Heart left ventricle (tissue), 16 donors: ENCODE results near the gene RAB5IF. TPM values are rescaled to one million over a fixed set of nuclear protein-coding genes. Genes with fewer than 3 reads are reported as not detected.

ENCODE experiments used
- ATAC-seq, 4 donors: fragments of 200-7000 bp; cut with Tn5 transposase; one replicate each; pipeline ENCODE4 v1.9.1; 2020 to 2022; ENCODE audit warnings: moderate library complexity in 4 of 4, mild to moderate bottlenecking in 3 of 4, moderate number of reproducible peaks in 1 of 4
- DNase-seq, 5 donors: peaks; one replicate each; pipeline ENCODE4 v3.0.0-alpha.2; 2020
- H3K27ac ChIP-seq, 12 donors: fragments of 200-600 bp; sonication (generic) in 4 of 12; one replicate each; pipeline versions ENCODE4 v1.5.0 to v1.8.0; 2016 to 2022; ENCODE audit warnings: mild to moderate bottlenecking in 2 of 12
- H3K27me3 ChIP-seq, 9 donors: fragments of 200-600 bp; sonication (generic) in 2 of 9; one replicate each; pipeline versions ENCODE4 v1.5.1 to v1.8.0; 2016 to 2022; ENCODE audit warnings: mild to moderate bottlenecking in 3 of 9
- H3K36me3 ChIP-seq, 9 donors: fragments of 200-600 bp; sonication (generic) in 2 of 9; one replicate each; pipeline versions ENCODE4 v1.5.0 to v1.8.0; 2018 to 2022; ENCODE audit warnings: mild to moderate bottlenecking in 2 of 9
- H3K4me1 ChIP-seq, 12 donors: fragments of 200-600 bp; sonication (generic) in 4 of 12; one replicate each; pipeline versions ENCODE4 v1.5.0 to v1.8.0; 2016 to 2022; ENCODE audit warnings: mild to moderate bottlenecking in 3 of 12
- H3K4me3 ChIP-seq, 12 donors: fragments of 200-600 bp; sonication (generic) in 4 of 12; one replicate each; pipeline versions ENCODE4 v1.5.0 to v1.8.0; 2017 to 2022; ENCODE audit warnings: mild to moderate bottlenecking in 9 of 12, moderate library complexity in 4 of 12
- H3K9me3 ChIP-seq, 12 donors: fragments of 200-600 bp; sonication (generic) in 4 of 12; one replicate each; pipeline versions ENCODE4 v1.5.0 to v1.8.0; 2016 to 2022; ENCODE audit warnings: mild to moderate bottlenecking in 1 of 12
- POLR2A ChIP-seq, 2 donors: fragments of 450-650 bp; IDR thresholded peaks; one replicate each; pipeline ENCODE4 v1.6.1; 2017; ENCODE audit warnings: antibody characterized with exemption in 2 of 2, mild to moderate bottlenecking in 2 of 2, moderate library complexity in 2 of 2
- WGBS, 4 donors: extraction: QIAGEN DNeasy Blood & Tissue Kit in 2 of 4; methylation state at CpG; one replicate each; pipeline versions ENCODE4 v1.1.5 to v1.1.7; 2013 to 2018; 5-methylcytosine and 5-hydroxymethylcytosine counted together
- intact Hi-C, 10 donors: fragments of 100-400 bp; cut with DNase I; formaldehyde crosslinking; loops; one replicate each; pipeline versions ENCODE4 v1.11.1 to v1.14.2; 2022
- polyA plus RNA-seq, 2 donors: library from polyadenylated mRNA; stranded (reverse); fragments of 200-250 nt; gene quantifications; one replicate each; pipeline ENCODE4 v1.2.3, GENCODE V29; 2013
- total RNA-seq, 9 donors: library from RNA; depleted of rRNA in 2 of 9; stranded (reverse); fragments of >200 nt in 2 of 9; fragmentation: NEBNext Ultra II Directional in 3 of 9; extraction: Animal tissue kit (Norgen Biotek cat#: 25700) in 3 of 9; gene quantifications; one replicate each; pipeline versions ENCODE4 v1.1.0 to v1.2.4, GENCODE V29; 2016 to 2023
- TF ChIP-seq, protein P1 (sequence below), 12 donors: fragments of 200-600 bp; sonication (generic) in 4 of 12; IDR thresholded peaks; one replicate each; pipeline versions ENCODE4 v1.5.0 to v1.8.0; 2018 to 2022; ENCODE audit warnings: antibody characterized with exemption in 12 of 12, mild to moderate bottlenecking in 5 of 12
- donor health status: ischemic (EF 13 %, LVEDD 7.1; RV severe dilation, severe dysfunction).
- donor health status: healthy with polysubstance abuse.
- donor health status: DM: no; HTN: yes; CAD: no.
- donor health status: DM: no; HTN: no; CAD: no.
- donor health status: ischemic (EF 25% LVEDD 6.9; RV normal size, moderate dysfunction).
- donor health status: ischemic (EF 25% LVEDD 5.7; RV mildly dilated, moderate dysfunction).
- donor health status: healthy.
- donor health status: DM: yes; HTN: yes; CAD: no.
- donor health status: ischemic (EF 35%, LVEDD 5.7; RV mildly dilated, moderate dysfunction).
- donor health status: nonischemic (EF 11% LVEDD 7.7; RV severe dilation, severe dysfunction).
- donor health status: DM: yes; HTN: yes; CAD: no.
- donor health status: PGD.
- donor health status: ischemic (EF 29% LVEDD 5.4; RV normal size, mild dysfunction).
- donor health status: nonischemic (EF 23%, LVEDD 6.1; RV moderate dilation, normal function).

RAB5IF gene
- total and polyA plus RNA-seq, 11 donors: 35.5 to 101 (median 63.1) TPM

GRCh38 chr20:36582322-36582721 is 23.3 kb upstream of the RAB5IF start:
- intact Hi-C loops: loop anchor here in 1 of 10 donors (10.0 kb wide), 1 partner anchor 368 kb away; no protein-coding TSS in a partner anchor
- ATAC-seq: no peak
- H3K4me3 ChIP-seq: no peak overlapping the region
- DNase-seq: no peak
- no peaks in the 10 kb centered on the region for H3K4me1 ChIP-seq
- no peaks in the 10 kb centered on the region for H3K27me3 ChIP-seq
- peaks cover 0 to 55% (median 46%) of the 10 kb centered on the region in 9 donors for H3K36me3 ChIP-seq
- H3K9me3 ChIP-seq: no peaks in the 10 kb centered on the region
- TF ChIP-seq, protein P1, sequence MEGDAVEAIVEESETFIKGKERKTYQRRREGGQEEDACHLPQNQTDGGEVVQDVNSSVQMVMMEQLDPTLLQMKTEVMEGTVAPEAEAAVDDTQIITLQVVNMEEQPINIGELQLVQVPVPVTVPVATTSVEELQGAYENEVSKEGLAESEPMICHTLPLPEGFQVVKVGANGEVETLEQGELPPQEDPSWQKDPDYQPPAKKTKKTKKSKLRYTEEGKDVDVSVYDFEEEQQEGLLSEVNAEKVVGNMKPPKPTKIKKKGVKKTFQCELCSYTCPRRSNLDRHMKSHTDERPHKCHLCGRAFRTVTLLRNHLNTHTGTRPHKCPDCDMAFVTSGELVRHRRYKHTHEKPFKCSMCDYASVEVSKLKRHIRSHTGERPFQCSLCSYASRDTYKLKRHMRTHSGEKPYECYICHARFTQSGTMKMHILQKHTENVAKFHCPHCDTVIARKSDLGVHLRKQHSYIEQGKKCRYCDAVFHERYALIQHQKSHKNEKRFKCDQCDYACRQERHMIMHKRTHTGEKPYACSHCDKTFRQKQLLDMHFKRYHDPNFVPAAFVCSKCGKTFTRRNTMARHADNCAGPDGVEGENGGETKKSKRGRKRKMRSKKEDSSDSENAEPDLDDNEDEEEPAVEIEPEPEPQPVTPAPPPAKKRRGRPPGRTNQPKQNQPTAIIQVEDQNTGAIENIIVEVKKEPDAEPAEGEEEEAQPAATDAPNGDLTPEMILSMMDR (IDR thresholded peaks at IDR 0.05): no peak
- no peak for TF ChIP-seq POLR2A (IDR thresholded peaks at IDR 0.05)
- 86 to 91% (median 88%) methylated on average over 4 of the region's 4 CpGs for WGBS, 4 donors
- H3K27ac ChIP-seq: no peak overlapping the region

GRCh38 chr20:36582821-36583220 is 22.8 kb upstream of the RAB5IF start:
- Histone ChIP-seq H3K9me3 (no peaks in the 10 kb centered on the region), H3K36me3 (peaks cover 0 to 56% (median 46%) of the 10 kb centered on the region in 9 donors), H3K27ac (no peak overlapping the region), H3K27me3 (no peaks in the 10 kb centered on the region), H3K4me1 (no peaks in the 10 kb centered on the region), H3K4me3 (no peak overlapping the region)
- 91 to 95% (median 93%) methylated on average over 4 of the region's 4 CpGs for WGBS, 4 donors
- no peak for ATAC-seq
- intact Hi-C loops: loop anchor here in 1 of 10 donors (10.0 kb wide), 1 partner anchor 368 kb away; no protein-coding TSS in a partner anchor
- TF ChIP-seq, protein P1 (IDR thresholded peaks at IDR 0.05): no peak
- TF ChIP-seq POLR2A (IDR thresholded peaks at IDR 0.05): no peak
- DNase-seq: no peak

DNA sequence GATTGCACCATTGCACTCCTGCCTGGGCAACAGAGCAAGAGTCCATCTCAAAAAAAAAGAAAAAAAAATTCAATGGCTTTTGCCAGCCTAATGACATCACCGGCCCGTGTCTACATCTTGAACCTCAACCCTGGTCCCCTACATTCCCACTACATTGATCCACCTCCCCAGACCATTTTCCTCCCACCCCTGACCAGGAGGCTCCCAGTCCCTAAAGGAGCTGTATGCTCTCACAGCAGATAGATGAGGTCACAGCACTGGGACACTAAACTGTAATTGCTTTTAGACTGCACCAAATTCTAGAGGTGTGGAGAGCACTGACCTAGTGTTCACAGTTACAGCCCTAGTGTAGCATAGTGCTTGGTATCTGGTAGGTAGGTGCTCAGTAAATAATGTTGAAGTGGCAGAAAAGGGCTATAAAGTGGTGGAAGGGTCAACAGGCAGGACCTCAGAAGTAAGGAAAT is 21.5 kb upstream of the RAB5IF start:
- H3K4me3 ChIP-seq: no peak overlapping the region
- 82 to 91% (median 89%) methylated on average over 2 of the region's 2 CpGs for WGBS, 4 donors
- H3K36me3 ChIP-seq: peaks cover 0 to 51% (median 41%) of the 10 kb centered on the region in 9 donors
- ATAC-seq: no peak
- no peak for DNase-seq
- H3K4me1 ChIP-seq: no peaks in the 10 kb centered on the region
- no peak overlapping the region for H3K27ac ChIP-seq
- intact Hi-C loops: loop anchor here in 1 of 10 donors (10.0 kb wide), 1 partner anchor 369 kb away; no protein-coding TSS in a partner anchor
- no peaks in the 10 kb centered on the region for H3K9me3 ChIP-seq
- TF ChIP-seq, protein P1 (IDR thresholded peaks at IDR 0.05): no peak
- no peak for TF ChIP-seq POLR2A (IDR thresholded peaks at IDR 0.05)
- no peaks in the 10 kb centered on the region for H3K27me3 ChIP-seq

DNA sequence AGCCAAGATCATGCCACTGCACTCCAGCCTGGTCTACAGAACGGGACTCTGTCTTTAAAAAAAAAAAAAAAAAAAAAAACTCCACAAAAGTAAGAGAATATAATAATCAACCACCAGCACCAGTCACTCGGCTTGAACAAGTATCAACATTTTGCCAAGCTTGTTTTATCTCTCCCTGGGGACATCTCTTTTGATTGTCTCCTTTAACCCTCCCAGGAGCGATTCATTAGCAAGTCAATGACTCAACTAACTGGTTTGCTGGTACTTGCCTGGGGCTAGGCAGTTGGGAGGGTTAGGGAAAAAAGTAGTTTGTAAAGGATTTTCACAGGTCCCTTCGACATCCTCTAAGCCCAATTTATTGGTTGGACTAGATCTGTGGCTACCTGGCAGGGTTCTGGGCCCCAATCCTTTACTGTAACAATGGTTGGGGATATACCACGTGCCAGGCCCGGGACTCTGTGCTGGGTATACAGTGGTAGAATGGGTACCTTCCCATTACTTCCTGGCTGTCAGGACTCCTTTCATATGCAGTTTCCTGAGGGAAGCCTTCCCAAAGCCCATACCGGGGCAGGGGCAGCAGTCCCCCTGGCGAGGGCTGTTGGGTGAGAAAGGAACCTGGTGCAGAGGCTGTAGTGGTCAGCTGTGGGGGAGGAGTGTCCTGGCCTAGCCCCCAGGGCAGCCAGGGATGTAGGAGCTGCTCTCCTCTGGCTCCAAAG is 20.0 kb upstream of the RAB5IF start:
- intact Hi-C loops: loop anchor here in 1 of 10 donors (10.0 kb wide), 1 partner anchor 371 kb away; no protein-coding TSS in a partner anchor
- Histone ChIP-seq H3K4me3 (no peak overlapping the region), H3K27ac (no peak overlapping the region), H3K4me1 (no peaks in the 10 kb centered on the region), H3K36me3 (peaks cover 0 to 44% (median 30%) of the 10 kb centered on the region in 9 donors), H3K9me3 (no peaks in the 10 kb centered on the region), H3K27me3 (no peaks in the 10 kb centered on the region)
- no peak for TF ChIP-seq POLR2A (IDR thresholded peaks at IDR 0.05)
- TF ChIP-seq, protein P1 (IDR thresholded peaks at IDR 0.05): no peak
- 71 to 86% (median 76%) methylated on average over 8 of the region's 8 CpGs for WGBS, 4 donors
- ATAC-seq (no peak), DNase-seq (no peak)
